HL-60/S4 treated with phorbol 12-myristate 13-acetate at 8.2 ng/mL for 4 days and 3 days (cell line): ENCODE measurements around the gene KRTAP2-2.
"Not testable (repeated sequence)": the region's sequence is repeated elsewhere in the genome, so short reads cannot be mapped to it uniquely, and the experiment has no call there.

Experiments
- in situ Hi-C: fragments of 300-500 bp; cut with MboI; formaldehyde crosslinking; loops from 2 replicates; pipeline ENCODE4 v1.15.0; 2022; ENCODE audit warnings: low sequenced_read_pairs

The KRTAP2-2 gene

DNA sequence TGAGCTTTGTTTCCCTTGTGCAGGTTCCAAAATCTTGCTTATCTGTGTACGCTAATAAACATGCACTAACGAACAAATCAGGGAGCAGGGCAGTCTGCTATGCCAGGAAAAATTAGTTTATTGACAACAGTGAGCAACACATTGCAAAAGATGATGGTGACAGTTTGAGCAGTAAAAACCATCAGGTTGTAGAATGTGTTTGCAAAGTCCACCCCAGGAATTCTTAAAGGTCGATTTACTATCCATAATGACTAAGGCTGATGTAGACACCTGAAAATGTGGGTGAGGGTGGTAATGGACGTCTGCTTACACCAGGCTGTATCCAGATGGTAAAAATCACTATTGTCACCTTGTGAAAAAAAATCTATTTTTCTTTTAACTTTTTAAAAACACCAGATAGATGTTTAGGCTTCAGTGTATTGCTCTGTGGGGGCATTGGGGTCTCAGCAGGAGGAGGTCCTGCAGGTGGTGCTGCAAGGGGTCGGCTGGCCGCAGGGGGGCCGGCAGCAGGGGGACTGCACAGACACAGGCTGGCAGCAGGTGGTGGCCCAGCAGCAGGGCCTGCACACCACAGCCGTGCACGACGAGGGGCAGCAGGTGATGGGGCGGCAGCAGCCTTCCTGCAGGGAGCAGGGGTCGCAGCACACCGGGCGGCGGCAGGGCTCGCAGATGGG is 10.1 kb upstream of the KRTAP2-2 start:
- in situ Hi-C loops: not testable (repeated sequence)

DNA sequence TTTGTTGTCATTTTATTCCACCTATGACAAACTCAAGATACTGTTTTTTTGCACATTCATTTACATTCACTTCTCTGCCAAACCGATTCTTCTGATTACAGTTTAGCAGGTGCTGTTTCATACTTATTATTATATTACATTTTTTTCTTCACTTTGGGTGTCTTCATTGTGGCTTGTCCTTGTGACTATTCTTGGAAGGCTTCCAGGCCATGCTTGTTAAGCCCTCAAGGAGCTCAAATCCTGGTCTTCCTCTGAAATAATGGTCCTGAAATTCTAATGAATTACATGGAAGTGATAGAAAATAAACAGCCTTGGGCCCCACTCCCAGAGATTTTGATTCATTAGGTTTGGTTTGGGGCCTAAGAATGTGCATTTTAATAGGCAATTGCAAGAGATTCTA is 9.3 kb upstream of the KRTAP2-2 start:
- in situ Hi-C loops: no loop called here

DNA sequence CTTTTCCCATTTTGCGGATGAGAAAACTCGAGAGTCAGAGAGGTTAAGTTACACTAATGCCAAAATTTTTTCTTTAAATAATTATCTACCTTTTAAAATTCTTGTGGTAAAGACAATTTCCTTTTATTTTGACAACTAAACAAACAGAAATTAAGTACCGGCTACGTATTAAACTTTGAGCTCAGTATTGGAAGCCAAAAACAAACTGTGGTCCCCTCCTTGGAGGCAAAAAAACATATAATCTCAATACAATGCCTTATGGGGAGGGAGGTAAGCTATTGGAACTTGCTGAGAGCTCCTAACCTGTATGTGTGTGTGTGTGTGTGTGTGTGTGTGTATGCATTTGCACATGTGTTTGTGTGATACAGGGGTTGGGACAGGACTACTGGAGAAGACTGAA is 8.4 kb upstream of the KRTAP2-2 start:
- in situ Hi-C loops: no loop called here

DNA sequence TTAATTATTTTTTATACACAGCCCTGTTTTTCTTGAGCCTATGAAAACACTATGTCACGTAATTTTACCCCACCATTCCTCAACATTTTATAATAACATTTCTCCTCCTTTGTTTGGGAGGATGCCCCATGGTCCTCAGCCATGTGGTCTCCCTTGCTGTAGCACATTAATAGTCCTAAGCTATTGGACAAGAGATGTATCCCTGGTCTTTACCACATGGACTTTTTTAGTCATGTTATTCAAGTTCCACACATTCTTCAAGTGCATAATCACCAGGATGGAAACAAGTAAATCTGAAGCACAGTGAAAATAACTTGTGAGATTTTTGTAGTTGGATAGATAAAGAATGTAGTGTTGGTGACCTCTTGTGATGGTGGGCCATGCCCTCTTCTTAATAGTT is 6.9 kb upstream of the KRTAP2-2 start:
- in situ Hi-C loops: no loop called here

DNA sequence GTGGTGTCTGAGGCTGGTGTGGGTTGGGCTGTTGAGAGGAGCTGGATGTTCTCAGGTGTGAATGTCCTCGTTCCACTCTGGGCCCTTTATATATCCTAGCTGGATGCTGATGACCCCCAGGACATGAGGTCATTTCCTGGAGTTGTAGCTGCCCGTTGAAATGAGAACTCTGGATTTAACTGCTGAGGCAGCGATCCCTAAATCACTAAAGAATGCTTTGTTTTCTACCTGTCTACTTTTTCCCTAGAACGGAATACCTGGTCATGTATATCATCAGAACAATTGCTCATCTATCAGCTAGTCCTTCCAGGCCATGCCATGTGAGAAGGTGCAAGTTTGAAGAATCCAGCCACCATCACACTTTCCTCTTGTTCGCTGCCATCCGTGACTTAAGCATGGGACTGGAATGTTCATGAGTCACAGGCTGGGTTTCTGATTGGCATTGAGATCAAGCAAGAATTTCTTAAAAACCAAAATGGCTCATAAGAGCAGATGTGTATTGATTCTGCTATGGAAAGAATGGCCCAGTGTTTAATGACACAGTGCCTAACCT is 5.1 kb upstream of the KRTAP2-2 start, which contains the start of gene KRTAP2-3:
KRTAP2-3 (minus strand) TSS at position 63 of the 553 bp plus-strand sequence. CDS start 64 bp downstream, outside the sequence.
- in situ Hi-C loops: no loop called here

DNA sequence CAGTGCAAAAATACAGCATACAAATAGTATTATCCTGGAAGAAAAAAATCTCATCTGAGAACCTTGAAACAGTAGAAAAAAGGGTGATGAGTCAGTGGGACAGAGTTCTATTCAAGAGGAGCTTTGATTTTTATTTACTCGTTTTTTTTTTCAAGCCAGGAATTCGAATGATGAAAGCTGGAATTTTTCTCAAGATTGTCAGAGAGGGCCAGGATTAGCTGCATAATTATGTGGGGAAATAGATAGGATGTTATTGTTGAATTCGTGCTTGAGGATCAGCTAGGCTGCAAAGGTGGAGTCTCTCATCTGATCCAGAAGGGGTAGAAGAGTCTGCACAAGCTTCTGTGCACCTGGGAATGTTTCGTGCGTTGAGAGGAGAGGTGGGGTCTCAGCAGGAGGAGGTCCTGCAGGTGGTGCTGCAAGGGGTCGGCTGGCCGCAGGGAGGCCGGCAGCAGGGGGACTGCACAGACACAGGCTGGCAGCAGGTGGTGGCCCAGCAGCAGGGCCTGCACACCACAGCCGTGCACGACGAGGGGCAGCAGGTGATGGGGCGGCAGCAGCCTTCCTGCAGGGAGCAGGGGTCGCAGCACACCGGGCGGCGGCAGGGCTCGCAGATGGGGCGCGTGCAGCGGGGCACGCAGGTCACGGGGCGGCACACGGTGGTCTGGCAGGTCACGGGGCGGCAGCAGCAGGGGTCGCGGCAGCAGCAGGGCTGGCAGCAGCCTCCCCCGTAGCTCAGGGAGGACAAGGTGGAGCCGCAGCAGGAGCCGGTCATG is 4.4 kb upstream of the KRTAP2-2 start:
- in situ Hi-C loops: not testable (repeated sequence)

DNA sequence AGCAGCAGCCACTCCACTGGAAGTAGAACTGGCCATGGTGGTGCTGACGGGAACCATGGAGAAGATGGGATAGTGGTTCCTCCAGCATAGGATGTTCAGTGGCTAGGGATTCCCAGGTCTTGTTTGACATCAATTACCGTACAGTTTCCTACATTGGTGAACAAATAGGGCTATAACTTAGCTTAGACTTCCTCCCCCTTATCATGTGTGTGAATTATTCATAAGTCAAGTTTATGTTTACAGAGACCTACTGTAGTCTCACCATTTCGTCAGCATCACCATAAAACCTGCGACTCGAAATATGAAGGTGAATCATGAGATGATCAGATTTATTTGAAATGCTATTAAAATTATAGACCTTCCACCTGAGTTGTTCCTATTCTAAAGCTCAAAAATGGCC is 3.7 kb upstream of the KRTAP2-2 start:
- in situ Hi-C loops: no loop called here

DNA sequence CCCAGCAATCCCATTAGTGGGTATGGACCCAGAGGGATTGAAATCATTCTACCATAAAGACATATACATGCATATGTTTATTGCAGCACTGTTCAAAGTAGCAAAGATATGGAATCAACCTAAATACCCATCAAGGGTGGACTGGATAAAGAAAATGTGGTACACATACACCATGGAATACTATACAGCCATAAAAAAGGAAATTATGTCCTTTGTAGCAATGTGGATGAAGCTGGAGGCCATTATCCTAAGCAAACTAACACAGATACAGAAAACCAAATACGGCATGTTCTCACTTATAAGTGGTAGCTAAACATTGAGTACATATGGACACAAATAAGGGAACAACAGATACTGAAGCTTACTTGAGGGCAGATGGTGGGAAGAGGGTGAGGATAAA is 2.5 kb upstream of the KRTAP2-2 start:
- in situ Hi-C loops: no loop called here

DNA sequence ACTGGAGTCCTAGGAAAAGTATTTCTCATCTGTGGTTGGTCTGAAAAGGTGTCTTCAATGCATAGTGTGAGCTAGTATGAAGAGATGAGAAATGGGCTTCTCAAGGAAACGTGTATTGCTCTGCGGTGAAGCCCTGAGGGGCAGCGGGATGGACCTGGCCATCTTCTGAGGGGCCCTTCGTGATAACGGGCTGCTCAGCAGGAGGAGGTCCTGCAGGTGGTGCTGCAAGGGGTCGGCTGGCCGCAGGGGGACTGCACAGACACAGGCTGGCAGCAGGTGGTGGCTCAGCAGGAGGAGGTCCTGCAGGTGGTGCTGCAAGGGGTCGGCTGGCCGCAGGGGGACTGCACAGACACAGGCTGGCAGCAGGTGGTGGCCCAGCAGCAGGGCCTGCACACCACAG is 474 bp downstream of the KRTAP2-2 start:
- in situ Hi-C loops: not testable (repeated sequence)

DNA sequence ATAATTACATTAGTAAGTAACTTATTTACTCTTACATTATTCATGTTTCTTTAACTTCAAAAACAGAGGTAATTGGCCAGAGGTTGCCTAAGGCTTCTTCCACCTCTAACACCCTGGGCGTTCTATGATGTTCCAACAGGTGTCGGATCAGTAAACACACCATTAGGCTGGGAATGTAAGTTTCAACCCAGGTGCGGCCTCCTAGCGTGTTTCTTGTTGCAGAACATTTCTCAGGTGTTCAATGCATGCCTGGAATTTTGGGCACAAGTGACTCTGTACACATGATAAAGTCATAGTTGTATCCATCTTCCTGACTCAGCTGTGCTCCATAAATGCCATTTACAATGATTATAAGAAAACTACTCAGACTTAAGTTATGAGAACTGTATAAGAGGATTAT is 1.0 kb downstream of the KRTAP2-2 start:
- in situ Hi-C loops: no loop called here

DNA sequence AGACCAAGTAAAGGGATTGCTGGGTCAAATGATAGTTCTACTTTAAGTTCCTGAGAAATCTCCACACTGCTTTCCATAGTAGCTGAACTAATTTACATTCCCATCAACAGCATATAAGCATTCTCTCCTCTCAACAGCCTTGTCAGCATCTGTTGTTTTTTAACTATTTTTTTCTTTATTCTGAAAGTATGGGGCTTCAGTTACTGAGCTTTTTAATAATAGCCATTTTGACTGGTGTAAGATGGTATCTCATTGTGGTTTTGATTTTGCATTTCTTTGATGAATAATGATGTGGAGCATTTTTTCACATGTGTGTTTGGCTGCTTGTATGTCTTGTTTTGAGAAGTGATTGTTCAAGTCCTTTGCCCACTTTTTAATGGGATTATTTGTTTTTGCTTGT is 2.5 kb downstream of the KRTAP2-2 start:
- in situ Hi-C loops: no loop called here

DNA sequence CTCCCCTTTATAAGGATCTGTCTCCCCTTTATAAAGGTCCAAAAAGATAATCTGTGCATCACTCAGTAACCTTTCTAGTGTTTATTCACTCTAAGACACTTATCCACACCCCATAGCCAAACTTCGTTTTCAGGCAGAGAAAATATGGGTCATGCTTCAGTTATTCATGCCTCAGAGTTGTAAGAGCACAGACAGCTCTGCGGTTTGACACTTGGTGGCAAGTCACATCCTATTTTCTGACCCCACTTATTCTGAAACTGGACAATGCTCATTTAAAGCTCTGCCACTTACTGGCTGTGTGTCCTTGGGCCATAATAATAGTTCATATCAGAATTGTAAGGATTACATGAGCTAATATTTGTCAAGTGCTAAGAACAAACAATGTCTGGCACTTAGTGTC is 5.9 kb downstream of the KRTAP2-2 start:
- in situ Hi-C loops: no loop called here

DNA sequence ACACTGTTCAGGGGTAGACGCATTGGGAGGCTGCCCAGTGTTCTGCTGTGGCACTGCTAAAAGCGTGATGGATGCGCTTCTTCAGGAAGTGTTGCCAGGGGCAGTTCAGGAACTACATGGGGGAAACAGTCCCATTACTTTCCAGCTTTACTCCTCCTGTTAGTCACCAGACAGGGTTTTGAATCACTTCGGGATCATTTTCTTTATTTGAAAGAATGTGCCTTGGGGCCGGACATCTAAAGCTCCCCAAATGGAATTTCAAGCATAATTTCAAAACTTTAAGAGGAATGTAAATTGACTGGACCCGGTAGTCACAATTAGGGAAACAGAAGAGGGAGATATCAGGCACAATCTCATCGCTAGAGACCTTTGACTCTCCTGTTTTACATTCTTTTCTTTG is 6.6 kb downstream of the KRTAP2-2 start:
- in situ Hi-C loops: no loop called here

DNA sequence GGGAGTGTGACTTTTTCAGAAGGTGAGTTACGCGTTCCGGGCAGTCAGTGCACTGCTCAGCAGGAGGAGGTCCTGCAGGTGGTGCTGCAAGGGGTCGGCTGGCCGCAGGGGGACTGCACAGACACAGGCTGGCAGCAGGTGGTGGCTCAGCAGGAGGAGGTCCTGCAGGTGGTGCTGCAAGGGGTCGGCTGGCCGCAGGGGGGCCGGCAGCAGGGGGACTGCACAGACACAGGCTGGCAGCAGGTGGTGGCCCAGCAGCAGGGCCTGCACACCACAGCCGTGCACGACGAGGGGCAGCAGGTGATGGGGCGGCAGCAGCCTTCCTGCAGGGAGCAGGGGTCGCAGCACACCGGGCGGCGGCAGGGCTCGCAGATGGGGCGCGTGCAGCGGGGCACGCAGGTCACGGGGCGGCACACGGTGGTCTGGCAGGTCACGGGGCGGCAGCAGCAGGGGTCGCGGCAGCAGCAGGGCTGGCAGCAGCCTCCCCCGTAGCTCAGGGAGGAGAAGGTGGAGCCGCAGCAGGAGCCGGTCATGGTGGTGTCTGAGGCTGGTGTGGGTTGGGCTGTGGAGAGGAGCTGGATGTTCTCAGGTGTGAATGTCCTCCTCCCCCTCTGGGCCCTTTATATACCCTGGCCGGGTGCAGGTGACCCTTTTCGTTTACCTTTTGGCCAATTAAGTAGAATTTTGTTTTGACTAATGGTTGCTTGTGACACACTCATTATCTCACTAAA is 8.1 kb downstream of the KRTAP2-2 start, which contains the start of gene KRTAP2-1:
KRTAP2-1 (minus strand) TSS at position 582 of the 731 bp plus-strand sequence; CDS start at position 533, 49 bp downstream.
- in situ Hi-C loops: not testable (repeated sequence)

DNA sequence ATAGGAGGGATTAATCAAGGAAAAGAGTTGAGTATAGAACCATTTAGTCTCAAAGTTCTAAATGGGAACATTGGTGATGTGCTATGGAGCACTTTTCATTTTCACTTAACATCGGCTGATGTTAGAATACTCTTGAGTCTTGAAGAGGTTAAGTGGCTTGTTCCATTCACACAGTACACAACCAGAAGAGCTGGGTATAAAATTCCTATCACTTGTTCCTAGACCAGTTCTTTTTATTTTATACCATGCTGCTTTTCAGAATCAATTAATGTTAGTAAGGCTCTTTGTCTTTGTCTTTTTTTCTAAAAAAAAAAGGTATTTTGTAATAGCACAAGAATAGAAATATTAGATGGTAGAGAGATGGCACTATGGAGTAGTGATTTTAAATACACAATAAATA is 12.1 kb downstream of the KRTAP2-2 start:
- in situ Hi-C loops: no loop called here

DNA sequence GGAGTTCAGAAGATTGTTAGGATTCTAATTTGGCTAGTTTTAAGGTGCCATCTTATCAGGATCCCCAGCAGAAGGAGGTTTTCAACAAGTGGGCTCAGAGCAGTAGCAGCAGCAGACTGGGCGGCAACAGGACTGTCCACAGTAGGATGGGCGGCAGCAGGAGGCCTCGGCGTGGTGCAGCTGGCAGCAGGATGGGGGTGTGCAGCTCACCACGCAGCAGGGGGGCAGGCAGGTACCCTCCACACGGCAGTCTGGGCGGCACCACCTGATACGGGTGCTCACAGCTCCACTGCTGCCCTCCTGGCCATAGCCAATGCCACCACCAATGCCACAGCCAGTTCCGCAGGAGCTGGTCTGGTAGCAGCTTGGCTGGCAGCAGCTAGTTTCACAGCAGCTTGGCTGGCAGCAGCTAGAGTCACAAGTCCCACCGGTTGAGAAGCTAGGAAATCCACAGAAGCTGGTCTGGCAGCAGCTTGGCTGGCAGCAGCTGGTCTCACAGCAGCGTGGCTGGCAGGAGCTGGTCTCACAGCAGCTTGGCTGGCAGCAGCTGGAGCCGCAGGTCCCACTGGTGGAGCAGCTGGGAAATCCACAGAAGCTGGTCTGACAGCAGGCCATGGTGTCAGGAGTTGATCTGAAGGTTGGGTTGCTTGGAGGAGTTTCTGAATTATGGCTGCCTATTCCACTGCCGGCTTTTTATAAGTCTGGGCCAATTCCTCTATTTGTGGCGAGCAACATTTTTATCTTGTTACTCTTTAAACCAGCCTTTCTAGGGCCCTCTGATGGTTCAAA is 14.1 kb downstream of the KRTAP2-2 start, which contains the start of gene KRTAP1-1:
KRTAP1-1 (minus strand) TSS at position 668 of the 789 bp plus-strand sequence; CDS start at position 615, 53 bp downstream.
- in situ Hi-C loops: not testable (repeated sequence)

DNA sequence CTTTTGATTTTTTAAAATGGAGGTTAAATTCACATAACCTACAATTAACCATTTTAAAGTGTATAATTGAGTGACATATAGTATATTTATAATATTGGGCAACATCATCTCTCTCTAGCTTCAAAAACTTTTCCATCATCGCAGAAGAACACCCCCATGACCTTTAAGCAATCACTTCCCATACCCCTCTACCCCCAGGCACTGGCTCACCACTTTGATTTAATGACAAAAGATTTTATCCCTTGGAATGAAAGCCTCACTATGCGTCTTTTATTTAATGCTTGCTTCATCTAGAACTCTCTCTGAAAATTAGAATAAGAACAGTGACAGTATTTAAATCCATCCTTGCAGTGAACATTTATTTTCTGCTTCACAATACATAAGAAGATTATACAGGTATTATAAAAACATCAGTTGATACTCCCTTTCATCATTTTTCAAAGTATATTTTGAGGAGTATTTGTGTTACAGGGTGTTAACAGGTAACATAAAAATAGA is 17.1 kb downstream of the KRTAP2-2 start:
- in situ Hi-C loops: no loop called here

DNA sequence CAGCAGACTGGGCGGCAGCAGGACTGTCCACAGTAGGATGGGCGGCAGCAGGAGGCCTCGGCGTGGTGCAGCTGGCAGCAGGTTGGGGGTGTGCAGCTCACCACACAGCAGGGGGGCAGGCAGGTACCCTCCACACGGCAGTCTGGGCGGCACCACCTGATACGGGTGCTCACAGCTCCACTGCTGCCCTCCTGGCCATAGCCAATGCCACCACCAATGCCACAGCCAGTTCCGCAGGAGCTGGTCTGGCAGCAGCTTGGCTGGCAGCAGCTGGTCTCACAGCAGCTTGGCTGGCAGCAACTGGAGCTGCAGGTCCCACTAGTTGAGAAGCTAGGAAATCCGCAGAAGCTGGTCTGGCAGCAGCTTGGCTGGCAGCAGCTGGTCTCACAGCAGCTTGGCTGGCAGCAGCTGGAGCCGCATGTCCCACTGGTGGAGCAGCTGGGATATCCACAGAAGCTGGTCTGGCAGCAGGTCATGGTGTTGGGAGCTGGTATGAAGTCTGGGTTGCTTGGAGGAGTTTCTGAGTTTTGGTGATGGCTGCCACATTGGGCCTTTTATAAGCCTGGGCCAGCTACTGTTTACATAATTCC is 20.6 kb downstream of the KRTAP2-2 start, which contains the start of gene KRTAP1-3:
KRTAP1-3 (minus strand) TSS at position 529 of the 590 bp plus-strand sequence; CDS start at position 476, 53 bp downstream.
- in situ Hi-C loops: not testable (repeated sequence)

DNA sequence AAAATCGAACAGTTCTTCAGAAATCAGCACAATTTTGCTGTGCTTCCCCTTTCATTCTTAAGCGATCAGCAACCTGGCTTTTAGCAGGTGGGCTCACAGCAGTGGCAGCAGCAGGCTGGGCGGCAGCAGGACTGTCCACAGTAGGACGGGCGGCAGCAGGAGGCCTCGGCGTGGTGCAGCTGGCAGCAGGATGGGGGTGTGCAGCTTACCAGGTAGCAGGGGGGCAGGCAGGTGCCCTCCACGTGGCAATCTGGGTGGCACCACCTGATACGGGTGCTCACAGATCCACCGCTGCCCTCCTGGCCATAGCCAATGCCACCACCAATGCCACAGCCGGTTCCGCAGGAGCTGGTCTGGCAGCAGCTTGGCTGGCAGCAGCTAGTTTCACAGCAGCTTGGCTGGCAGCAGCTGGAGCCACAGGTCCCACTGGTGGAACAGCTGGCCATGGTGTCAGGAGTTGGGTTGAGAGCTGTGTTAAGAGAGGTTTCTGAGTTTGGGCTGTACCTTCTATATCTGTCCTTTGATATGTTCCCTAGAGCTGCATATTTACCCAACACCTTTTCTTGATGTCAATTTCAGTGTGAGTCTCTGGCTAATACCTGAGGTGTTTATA is 25.3 kb downstream of the KRTAP2-2 start, which contains the start of gene KRTAP1-4:
KRTAP1-4 (minus strand) TSS at position 563 of the 613 bp plus-strand sequence; CDS start at position 446, 117 bp downstream.
- in situ Hi-C loops: no loop called here
